Activated T-cell treated with anti-CD3 and anti-CD28 coated beads for 24 hours (primary cell): ENCODE results near the gene RRAGC.
"Not testable (repeated sequence)": the region's sequence is repeated elsewhere in the genome, so short reads cannot be mapped to it uniquely, and the experiment has no call there.

Experiments used
- DNase-seq: peaks from one replicate; pipeline ENCODE4 v3.0.0-alpha.2; 2020; ENCODE audit warnings: low read depth

RRAGC gene

GRCh38 chr1:38858833-38859560, 575 bp downstream of the RRAGC start:
- peak; percentile 38 for DNase-seq

- DNase-seq: no peak
Measured at GRCh38 chr1:38852780-38853179, 6.8 kb downstream of the RRAGC start.

DNA sequence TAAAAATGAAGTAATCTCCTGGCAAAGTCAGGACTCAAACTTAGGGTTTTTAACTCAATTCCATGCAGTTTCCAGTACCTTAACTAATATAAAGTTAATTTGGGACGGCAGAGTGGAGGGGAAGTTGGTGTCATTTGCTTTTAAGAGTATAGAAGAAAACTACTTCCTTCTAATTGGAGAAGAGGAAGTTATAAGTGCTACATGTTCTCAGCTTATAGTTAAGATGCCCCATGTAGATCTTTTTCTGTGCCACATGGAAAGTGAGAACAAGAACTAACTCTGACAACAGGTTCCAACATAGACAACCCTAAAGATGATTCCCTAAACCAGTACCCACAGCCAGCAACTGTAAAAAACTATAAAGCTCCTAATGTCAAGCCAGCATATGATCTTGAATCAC, 11.5 kb downstream of the RRAGC start:
- no peak for DNase-seq

- DNase-seq: no peak
Measured at GRCh38 chr1:38846210-38846609, 13.4 kb downstream of the RRAGC start.

DNA sequence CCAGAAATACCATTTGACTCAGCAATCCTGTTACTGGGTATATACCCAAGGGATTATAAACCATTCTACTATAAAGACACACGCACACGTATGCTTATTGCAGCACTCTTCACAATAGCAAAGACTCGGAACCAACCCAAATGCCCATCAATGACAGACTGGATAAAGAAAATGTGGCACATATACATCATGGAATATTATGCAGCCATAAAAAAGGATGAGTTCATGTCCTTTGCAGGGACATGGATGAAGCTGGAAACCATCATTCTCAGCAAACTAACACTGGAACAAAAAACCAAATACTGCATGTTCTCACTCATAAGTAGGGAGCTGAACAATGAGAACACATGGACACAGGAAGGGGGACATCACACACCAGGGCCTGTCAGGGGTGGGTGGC, 14.5 kb downstream of the RRAGC start:
- DNase-seq: not testable (repeated sequence)

GRCh38 chr1:38840281-38840680, 19.3 kb downstream of the RRAGC start:
- DNase-seq: no peak

GRCh38 chr1:38839363-38839762, 20.2 kb downstream of the RRAGC start:
- DNase-seq: no peak

DNA sequence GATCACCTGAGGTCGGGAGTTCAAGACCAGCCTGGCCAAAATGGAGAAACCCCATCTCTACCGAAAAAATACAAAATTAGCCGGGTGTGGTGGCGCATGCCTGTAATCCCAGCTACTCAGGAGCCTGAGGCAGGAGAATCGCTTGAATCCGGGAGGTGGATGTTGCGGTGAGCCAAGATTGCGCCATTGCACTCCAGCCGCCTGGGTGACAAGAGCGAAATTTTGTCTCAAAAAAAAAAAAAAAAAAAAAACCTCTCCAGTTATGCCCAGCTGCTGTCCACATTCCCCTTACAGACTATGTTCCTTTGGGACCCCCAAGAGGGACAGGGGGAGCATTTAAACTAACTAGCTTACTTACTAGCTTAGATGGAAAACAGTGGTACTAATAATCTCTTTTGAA, 23.3 kb downstream of the RRAGC start:
- not testable (repeated sequence) for DNase-seq

DNA sequence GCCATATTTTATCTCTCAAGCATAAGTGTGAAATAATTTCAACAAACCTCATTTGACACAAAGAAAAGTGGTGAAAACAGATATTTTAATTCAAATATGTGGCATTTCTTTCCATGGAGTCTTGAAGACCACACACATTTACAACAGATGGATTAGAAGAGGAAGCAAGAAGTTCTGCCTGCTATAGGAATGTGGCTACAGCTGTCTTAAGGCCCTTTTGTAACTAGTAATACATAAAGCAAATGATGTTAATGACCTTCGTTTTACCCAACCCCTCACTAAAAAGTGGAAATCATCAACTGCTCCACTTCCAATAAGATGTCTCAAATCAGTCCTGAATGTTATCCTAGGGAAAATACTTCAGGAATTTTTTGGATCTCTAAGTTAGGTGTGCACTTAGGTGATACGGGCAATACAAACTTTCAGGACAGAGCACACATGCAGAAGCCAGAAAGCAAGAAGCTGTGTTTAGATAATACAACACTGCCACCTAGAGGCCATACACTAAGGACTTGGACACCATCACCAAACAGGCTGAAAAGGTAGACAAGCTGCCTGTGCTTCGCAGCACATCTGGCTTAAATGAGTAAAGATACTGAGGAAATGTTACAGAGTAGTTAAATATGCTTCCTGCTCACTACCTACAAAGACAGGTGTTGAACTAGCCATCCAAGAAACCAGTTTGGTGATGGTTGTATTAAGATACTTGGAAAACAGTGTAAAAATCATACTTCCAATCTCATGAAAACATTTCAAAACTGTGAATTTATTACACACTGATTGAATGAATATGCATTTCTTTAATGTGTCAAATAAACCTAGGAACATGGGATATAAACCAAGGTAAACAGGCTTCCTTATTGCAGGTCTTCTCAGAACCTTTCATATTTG, 24.4 kb downstream of the RRAGC start:
- peak; percentile 45 for DNase-seq

DNA sequence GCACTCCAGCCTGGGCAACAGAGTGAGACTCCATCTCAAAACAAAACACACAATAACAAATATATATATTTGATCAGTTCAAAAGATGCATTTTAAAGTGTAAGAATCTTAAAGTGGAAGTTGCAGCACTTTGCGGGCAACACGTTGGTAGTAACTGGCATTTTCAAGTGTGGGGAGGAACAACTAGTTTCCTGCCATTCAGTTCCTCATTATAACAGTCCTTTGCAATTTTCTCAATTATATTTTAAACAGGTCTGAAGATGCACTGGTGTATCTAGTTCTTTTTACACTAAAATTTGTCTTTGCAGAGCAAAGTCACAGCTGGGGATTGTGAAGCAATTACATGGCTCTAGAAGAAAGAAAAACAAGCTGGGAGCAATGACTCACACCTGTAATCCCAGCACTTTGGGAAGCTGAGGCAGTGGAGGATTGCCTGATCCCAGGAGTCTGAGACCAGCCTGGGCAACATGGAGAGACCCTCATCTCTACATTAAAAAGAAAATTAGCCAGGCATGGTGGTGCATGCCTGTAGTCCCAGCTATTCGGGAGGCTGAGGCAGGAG, 25.3 kb downstream of the RRAGC start:
- no peak for DNase-seq

DNA sequence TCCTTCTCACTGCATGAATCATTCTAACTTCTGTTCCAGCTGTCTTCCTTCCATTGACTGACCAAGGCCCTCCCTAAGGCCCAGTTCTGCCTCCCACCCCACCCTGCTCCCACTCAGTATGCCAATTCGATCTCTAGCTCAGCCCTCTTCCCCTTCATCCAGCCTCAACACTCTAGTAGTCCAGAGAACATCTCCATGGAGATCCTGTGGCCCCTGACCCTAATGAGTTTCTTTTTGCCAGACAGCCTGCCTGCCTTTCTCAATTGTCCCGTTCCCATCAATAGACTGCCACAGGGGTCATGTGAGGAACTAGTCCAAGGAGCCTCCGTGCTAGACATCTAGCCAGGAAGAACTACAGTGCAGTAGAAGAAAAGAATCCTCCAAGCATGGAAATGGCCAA, 26.4 kb downstream of the RRAGC start:
- DNase-seq: no peak

DNA sequence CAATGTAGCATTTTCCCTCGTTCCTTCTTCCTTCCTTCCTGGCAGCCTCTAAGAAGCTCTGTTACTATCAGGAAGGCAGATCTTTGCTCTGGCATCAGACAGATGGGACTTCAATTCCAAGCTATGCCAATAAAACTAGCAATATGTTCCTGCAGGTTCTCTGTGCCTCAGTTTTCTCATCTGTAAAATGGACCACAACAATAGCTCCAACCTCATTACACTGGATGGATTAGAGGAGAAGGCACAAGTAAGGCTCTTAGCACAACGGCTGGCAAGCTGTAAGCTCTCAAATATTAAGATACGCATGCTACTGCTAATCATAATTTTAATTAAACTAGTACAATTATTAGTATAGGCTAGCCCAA, 27.2 kb downstream of the RRAGC start:
- no peak for DNase-seq

DNA sequence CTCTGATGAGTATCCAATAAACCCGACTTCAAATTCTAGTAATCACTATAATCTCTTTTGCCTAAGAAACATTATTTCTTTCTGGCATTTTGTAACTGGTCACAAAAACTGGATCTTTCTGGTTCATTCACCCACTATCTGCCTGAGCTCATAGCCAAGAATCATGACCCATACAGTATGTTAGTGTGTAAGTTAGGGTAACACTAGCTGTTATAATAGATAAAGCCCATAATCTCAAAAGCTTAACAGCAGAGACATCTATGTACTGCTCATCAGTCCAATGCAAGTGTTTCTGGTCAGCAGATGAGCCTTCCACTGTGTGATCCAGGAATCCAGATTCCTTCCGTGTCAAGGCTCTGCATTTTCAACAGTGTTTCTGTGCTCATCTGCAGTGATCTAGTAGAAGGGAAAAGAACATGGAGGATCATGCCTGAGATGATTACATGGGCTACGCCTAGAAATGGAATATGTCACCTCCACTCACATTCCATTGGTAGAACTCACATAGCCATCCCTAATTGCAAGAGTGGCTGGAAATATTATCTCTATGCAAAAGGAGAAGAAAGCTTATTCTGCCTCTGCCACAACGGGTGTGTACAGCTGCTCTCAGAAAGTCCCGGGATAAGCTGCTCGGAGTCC, 27.7 kb downstream of the RRAGC start:
- no peak for DNase-seq

- DNase-seq: no peak
Measured at GRCh38 chr1:38829368-38829767, 30.2 kb downstream of the RRAGC start.

- no peak for DNase-seq
Measured at GRCh38 chr1:38827318-38827717, 32.3 kb downstream of the RRAGC start.

DNA sequence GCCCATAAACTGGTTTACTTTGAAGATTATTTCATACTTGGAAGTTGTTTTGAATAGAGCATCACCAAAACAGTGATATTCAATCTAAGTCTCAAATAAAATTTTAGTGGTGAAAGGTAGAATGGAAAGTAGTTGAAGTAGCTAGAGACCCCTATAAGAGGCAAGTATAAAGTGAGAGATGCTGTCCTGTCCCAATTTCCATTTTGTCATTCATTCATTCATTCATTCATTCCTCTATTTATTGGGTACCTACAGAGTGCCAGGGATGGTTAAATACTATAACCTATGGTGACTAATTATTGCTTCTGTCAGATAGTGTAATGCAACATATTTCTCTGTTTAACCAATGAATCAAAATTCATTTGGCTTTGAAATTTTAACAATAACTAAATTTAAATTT, 32.7 kb downstream of the RRAGC start:
- no peak for DNase-seq

DNA sequence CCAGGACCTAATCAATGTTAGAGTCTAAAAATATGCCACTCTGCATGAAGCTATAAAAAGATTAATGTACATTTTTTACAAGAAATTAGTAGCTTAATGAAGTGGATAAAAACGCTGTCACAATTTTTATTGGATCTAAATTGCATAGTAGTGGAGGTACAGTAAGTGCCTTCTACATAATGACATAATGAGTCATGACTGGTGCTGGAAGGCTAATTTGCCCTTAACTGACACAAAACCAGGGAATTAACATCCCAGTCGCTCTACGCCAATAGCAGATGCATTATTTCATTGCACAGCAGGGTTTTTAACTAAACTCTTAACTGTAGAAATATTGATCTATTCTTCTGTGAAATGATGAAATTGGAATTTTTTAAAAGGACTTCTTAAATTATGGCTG, 33.3 kb downstream of the RRAGC start:
- no peak for DNase-seq

DNA sequence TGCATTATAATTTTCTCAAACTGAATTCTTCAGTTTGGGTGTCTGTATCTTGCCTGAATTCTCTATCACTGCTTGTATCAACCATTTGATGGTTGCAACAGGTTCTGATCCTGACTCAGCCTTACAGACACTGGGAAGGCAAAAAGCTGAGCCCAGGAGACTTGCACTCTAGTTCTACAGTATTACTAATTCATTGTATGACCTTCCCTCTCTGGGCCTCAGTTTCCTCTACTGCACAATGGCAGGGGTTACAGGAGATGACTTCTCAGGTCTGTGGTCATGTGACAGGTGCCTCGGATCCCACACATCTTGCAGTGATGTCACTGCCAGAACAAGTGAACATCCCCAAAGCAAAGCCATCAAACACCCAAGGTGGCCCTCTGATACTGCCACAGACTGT, 38.7 kb downstream of the RRAGC start:
- no peak for DNase-seq

- no peak for DNase-seq
Measured at GRCh38 chr1:38819516-38819915, 40.1 kb downstream of the RRAGC start.

- DNase-seq: no peak
Measured at GRCh38 chr1:38819040-38819439, 40.5 kb downstream of the RRAGC start.

DNA sequence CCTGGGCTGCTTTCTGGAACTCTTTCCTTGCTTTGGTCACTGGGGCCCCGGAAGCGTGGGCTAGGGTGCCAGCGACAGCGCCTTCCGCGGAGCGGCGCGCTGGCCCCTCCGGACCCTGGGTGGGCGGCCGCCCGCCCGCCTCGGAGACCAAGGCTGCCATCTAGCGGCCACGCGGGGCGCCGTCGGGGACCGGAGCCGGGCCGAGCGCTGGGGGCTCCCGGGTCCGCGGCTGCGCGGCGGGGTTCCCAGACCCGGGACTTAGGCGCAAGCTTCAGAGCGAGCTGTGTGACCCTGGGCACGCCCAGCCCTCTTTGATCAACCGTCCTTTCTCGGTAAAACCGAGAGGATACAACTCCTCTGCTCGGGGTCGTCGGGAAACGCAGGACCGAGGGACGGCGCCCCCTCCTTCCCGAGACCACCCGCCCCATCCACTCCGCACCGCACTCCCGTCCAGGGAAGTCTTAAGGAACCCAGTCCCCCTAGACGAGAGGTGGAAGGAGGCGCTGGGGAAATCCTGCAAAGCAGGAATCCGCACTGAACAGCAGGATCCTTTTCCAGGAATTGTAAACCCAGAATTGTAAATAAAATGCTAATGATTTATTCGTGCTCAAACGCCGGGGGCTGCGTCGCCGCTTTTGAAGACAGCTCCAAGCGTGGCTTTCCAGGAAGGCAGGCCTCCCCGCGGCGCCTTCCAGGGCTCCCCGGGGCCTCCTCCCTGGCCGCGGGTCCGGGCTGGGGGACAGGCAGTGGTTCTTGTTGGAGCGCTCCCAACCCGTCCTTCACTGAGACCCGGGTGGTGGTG, 41.2 kb downstream of the RRAGC start:
- DNase-seq: peak; percentile 32
